GM19351 (cell line): ENCODE data around the gene BCL2L2.

Source experiments
- ATAC-seq: cut with Tn5 transposase; IDR thresholded peaks from one replicate; pipeline ENCODE4 v1.9.1; 2021; ENCODE audit warnings: mild to moderate bottlenecking, moderate library complexity; ENCODE audit not compliant: unreplicated experiment

The BCL2L2 gene

DNA sequence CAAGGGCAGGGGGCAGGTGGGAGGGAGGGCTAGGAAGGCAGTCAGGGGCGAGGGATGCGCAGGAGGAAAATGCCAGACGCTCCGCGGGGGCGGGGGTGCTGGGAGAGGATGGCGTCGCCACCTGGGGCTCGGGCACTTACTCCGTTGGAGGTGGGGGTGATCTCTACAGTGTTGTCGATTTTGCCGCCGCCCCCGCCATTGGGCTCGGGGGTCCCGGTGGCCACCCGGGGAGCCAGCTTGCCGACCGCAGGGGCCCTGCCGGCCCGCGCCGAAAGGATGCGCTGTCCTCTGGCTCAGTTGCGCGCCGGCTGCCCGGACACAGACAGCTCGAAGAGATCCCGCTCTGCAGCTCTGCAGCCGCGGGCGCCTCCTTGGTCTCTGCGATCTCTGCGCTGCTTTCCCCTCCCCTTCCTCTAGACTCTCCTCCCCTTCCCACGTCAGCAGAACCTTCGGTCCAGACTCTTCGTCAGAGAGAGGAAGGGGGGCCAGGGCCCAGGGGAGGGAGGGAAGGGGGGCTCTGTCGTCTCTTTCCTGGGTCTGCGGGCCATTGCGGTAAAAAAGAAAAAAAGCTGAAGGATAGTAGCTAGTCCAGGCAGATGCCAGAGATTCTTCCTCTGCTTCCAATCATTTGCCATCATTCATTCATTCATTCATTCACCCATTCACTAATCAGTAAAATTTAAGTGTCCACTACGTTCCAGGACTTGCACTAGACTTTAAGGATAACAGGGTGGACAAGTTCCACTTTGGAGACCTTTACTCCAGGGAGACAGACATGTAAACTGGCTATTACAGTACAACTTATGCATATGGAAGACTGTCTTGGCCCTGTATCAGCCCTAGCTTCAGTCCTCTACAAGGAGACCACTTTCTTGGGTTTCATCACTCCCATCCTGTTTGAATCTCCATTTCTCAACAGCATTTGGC is 46.1 kb downstream of the BCL2L2 start, which contains the start of gene SLC22A17:
Gene SLC22A17, minus strand, starts transcription at position 382 of the 927 bp plus-strand sequence.
- no peak for ATAC-seq

DNA sequence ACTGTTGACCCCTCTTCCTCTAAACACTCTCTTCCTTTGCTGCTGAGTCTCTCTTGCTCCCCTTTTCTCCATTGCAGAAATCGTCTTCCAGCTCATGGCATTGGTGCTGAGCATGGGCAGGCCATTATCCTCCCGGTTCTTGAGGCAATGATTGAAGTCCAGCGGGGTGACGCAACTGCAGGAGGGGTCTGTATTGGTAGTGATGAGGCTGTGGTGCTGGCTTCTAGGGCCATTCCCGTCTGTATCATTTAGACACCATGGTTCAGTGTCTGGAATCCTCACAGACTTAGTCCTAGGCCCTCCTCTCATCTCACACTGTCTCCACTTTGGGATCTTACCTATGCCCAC is 46.8 kb downstream of the BCL2L2 start:
- ATAC-seq = no peak

DNA sequence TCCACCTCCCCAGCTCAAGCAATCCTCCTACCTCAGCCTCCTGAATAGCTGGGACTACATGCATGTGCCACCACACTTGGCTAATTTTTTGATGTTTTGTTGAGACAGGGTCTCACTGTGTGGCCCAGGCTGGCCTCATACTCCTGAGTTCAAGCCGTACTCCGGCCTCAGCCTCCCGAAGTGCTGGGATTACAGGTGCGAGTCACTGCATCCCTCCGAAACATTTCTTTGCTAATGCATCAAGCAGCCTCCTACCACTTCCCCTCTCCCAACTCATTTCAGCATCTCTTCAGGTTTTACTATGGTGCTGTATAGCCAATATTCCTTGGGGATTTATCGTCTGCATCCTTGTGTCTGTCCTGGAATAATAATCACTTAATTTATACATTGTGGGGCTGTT is 48.4 kb downstream of the BCL2L2 start:
- no peak for ATAC-seq

DNA sequence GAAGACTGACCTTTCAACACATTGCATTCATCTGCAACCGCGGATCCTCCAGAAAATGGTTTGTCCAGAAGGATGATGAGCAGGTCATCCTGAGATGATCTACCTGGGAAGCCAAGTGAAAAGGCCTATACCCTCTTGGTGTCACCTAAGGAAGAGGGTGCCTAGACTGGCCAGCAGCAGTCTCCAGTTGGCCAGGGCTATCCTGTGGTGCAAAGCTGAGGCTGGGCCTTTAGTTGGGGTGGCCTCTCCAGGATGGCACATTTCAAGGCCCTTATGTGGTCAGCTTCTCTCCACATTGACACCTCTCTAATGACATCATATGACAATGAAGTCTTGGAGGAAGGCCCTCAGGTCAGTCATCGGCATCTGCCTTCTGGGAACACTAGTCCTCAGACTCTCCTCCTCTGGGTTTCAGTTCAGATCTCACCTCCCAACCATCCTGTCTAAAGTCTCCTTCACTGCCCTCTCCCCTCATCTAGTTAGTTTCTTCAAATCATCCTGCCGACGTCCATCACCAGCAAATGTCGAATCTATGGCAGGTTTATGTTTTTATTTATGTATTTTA is 49.3 kb downstream of the BCL2L2 start:
- no peak for ATAC-seq

DNA sequence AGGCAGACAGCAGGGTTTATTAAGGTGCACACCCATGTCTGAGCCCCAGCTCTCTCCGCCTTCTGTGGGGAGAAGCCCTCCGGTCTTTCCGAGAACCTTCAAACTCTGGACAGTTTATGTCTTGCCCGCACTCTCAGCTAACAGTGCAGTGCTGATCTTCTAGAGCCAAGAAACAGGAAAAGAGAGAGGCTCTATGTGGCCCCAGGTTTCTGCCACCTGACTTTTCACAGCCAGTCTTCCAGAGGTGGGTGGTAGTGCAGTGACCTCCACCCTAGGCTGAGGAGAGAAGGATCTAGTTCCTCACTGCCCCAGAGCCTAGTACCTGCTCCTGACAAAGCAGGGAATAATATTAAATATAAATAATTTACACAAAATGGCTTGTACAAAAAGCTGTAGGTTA is 50.0 kb downstream of the BCL2L2 start:
- no peak for ATAC-seq

DNA sequence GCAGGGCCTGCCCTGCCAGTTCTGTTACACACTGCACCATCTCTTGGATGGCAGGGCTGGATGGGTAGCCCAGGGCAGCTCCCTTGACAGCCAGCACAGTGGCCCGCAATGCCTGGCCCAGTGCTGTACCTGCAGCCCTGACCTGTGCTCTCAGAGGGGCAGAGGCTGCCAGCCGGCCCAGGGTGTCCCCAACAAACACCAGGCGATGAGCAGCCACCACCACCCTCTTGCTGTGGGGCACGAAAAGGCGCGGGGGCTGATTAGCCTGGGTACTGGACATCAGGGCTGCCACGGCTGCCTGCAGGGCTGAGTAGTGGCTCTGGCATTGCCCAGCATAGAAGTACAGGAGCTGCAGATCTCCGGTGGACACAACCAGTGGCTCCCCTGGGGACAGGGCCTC is 50.6 kb downstream of the BCL2L2 start:
- ATAC-seq = no peak

DNA sequence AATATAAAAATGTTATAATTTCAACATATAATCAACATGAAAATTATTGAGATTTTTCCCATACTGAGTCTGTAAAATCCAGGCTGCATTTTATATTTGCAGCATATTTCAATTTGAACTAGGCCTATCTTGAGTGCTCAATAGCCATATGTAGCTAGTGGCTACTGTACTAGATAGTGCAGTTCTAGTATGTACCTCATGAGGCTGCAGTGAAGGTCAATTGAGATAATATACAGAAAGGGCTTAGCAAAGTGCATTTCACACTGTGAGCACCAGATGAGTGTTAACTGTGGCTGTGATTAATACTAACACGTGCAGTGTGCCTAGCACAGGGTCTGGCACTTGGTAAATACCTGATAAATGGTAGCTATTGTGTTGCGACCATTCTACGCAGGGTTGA is 51.4 kb downstream of the BCL2L2 start:
- no peak for ATAC-seq

DNA sequence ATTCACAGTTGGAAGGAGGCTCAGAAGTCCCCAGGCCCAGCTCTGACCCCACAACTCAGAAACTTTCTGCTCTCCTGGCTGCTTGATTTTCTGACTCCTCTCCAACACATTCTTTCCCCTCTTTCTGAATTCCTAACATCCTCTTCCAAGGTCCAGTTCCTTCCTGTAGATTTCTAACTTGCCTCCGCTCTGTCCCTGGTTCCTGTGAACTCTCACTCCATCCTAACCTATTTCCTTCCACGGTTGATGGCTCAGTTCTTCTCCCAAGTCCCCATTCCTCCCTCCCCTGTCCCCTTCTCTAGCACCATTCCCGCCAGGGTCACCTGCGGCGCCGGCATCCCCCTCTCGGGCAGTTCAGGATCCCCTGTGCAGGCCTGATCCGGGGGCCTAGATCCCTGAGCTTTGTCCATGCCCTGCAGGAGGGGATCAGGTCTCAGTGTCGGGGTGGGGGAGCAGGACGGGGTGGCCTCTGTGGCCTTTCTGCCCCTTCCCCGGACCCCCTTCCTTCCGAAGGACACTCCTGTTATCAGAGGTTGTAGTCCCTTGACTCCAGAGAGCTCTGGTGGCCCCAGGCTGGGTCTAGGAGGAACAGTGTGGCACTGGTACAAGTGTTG is 52.0 kb downstream of the BCL2L2 start:
- ATAC-seq = no peak

DNA sequence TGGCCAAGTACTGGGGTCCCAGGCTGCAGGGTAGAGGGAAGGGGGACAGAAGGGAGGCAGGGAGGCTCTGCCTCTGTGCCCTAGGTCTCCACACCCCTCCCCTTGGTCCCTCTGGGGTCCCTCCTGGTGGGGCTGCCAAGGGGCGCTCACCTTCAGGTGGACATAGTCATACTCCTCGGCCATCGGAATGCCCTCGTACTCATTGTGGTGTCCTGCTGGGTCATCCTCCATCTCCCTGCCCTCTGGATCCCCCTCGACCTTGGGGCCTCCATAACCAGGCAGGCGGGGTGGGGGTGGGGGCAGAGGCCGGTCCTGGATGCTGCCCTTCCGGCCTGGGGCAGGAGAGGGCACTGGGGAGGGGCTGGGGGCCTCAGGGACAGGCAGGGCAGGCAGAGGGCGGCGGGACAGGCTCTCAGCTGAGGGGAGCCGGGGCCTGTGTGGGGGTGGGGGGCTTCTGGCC is 52.6 kb downstream of the BCL2L2 start:
- no peak for ATAC-seq

DNA sequence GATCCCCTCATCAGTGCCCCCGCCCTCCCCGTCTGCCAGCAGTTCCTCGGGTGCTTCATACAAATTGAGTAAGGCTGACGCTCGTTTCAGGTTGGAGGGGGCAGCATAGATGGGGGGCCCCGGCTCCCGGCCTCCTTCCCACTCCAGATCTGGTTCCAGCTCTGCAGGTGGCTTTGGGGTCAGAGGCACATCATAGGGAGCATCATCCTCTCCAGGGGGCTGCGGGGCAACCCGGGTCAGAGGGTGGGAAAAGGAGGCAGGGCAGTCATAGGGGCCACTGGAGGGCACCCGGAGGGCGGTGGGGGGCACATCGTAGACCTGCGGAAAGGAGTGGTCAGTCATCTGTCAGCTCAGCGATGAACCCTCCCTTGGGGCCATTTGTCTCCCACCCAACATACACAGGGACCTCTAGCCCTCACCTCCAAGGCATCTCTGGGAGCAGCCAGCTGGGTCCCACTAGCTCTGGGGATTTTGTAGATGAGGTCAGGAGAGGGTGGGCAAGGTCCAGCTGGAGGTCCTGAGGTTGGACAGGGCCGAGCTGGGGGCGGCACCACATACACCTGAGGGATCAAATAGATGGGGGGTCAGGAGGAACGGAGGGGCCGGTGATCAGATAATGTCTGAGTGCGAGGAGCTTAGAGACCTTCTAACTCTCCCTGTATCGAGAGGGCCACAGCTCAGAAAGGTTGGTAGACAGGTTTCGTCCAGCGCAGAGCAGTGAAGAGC is 53.3 kb downstream of the BCL2L2 start:
- ATAC-seq = no peak

DNA sequence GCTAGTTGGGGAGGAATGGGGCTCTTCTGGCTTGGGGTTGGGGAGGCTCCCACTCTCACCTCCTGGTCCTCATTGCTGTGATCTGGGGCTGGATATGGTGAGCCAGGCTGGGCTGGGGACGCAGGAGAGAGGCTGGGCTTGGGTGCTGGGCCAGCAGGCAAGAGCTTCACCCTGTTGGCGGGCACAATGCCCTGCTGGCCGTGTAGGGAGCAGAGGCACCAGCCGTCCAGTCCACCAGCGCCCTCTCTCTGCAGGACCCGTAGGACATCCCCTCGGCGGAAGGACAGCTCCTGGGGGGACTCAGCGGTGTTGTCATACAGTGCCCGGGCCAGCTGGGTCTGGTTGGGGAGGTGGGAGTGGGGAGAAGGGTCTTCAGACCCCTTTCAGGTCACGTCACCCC is 53.9 kb downstream of the BCL2L2 start:
- ATAC-seq = no peak

DNA sequence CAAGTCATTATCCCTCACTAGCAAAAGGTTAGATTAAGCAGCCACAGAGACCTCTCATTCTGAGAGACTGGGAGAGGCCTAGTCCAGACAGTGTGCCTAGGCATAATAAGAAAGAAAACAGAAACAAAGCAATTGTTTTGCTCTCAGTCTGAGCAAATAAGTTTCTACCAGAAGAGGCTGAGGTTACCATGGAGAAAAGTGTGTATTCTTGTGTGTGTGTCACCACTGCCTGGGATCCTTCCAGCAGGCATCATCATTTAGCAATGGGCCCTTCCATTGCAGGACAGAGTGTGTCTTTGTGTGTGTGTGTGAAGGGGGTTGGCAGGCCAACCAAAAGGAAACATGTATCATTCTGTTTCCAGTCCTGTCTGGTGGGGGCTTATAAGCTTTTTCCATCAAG is 54.7 kb downstream of the BCL2L2 start:
- no peak for ATAC-seq
